Measurements from ENCODE around the gene SLC25A21. TPM values are rescaled to one million over a fixed set of nuclear protein-coding genes. Genes with fewer than 3 reads are reported as not detected.

The SLC25A21 gene
- total RNA-seq, 4 donors from 2014 or later, result 0.82 to 11.1 TPM; not detected in 2

GRCh38 chr14:36747411-36748184 lies 424.8 kb downstream of the SLC25A21 start:
- H3K4me1 ChIP-seq, result peaks cover 0 to 11% (median 0%) of the 10 kb centered on the region in 4 donors
- no peaks in the 10 kb centered on the region for H3K36me3 ChIP-seq
- no peak overlapping the region for H3K27ac ChIP-seq
- no peak overlapping the region for H3K4me3 ChIP-seq
- DNase-seq, result no peak
- H3K27me3 ChIP-seq, result no peaks in the 10 kb centered on the region
- WGBS, 2 donors (ENCODE audit: low coverage in 1 of 2), result 60 to 72% methylated on average over 7 to 8 of the region's 8 CpGs
- TF ChIP-seq EP300 (IDR thresholded peaks at IDR 0.05; ENCODE audit: low read depth), result no peak
- TF ChIP-seq CTCF (IDR thresholded peaks at IDR 0.05), result peak in 4 of 5 experiments; percentile 21 to 34 (median 26)
- TF ChIP-seq POLR2AphosphoS5 (IDR thresholded peaks at IDR 0.05), result no peak
- no peak for TF ChIP-seq POLR2A (IDR thresholded peaks at IDR 0.05)
- H3K9me3 ChIP-seq, result peaks cover 0 to 4% of the 10 kb centered on the region in 2 donors
- in situ Hi-C loops (cut with MboI; ENCODE audit: low pct_ligation_motif_present in 1 of 4, low pct_unique_long_range_greater_than_20kb in 1 of 4, low sequenced_read_pairs in 3 of 4) (no loop called here), intact Hi-C loops (cut with DNase I; ENCODE audit: low total_unique reads) (no loop called here)

- Histone ChIP-seq H3K4me3 (no peak overlapping the region), H3K27ac (no peak overlapping the region), H3K4me1 (peaks cover 0 to 11% (median 0%) of the 10 kb centered on the region in 4 donors), H3K9me3 (peaks cover 0 to 4% of the 10 kb centered on the region in 2 donors), H3K27me3 (no peaks in the 10 kb centered on the region), H3K36me3 (no peaks in the 10 kb centered on the region)
- TF ChIP-seq POLR2A (IDR thresholded peaks at IDR 0.05) (no peak), EP300 (IDR thresholded peaks at IDR 0.05; ENCODE audit: low read depth) (no peak), CTCF (IDR thresholded peaks at IDR 0.05) (no peak), POLR2AphosphoS5 (IDR thresholded peaks at IDR 0.05) (no peak)
- in situ Hi-C loops (cut with MboI; ENCODE audit: low pct_ligation_motif_present in 1 of 4, low pct_unique_long_range_greater_than_20kb in 1 of 4, low sequenced_read_pairs in 3 of 4), result no loop called here
- no peak for DNase-seq
- intact Hi-C loops (cut with DNase I; ENCODE audit: low total_unique reads), result no loop called here
Measured at GRCh38 chr14:36746872-36747271, 425.5 kb downstream of the SLC25A21 start.

- Histone ChIP-seq H3K4me1 (no peaks in the 10 kb centered on the region), H3K4me3 (no peak overlapping the region), H3K9me3 (peaks cover 0 to 4% of the 10 kb centered on the region in 2 donors), H3K27ac (no peak overlapping the region), H3K36me3 (no peaks in the 10 kb centered on the region), H3K27me3 (no peaks in the 10 kb centered on the region)
- in situ Hi-C loops (cut with MboI; ENCODE audit: low pct_ligation_motif_present in 1 of 4, low pct_unique_long_range_greater_than_20kb in 1 of 4, low sequenced_read_pairs in 3 of 4) (no loop called here), intact Hi-C loops (cut with DNase I; ENCODE audit: low total_unique reads) (no loop called here)
- WGBS, 2 donors (ENCODE audit: low coverage in 1 of 2), result 57 to 60% methylated on average over 1 of the region's 1 CpG
- no peak for DNase-seq
- TF ChIP-seq POLR2AphosphoS5 (IDR thresholded peaks at IDR 0.05) (no peak), POLR2A (IDR thresholded peaks at IDR 0.05) (no peak), CTCF (IDR thresholded peaks at IDR 0.05) (no peak), EP300 (IDR thresholded peaks at IDR 0.05; ENCODE audit: low read depth) (no peak)
Measured at GRCh38 chr14:36741858-36742257, 430.5 kb downstream of the SLC25A21 start.

- Histone ChIP-seq H3K27ac (no peak overlapping the region), H3K9me3 (no peaks in the 10 kb centered on the region), H3K27me3 (no peaks in the 10 kb centered on the region), H3K36me3 (no peaks in the 10 kb centered on the region), H3K4me1 (no peaks in the 10 kb centered on the region), H3K4me3 (no peak overlapping the region)
- no peak for DNase-seq
- WGBS, 2 donors (ENCODE audit: low coverage in 1 of 2), result 61 to 85% methylated on average over 6 to 7 of the region's 7 CpGs
- TF ChIP-seq POLR2AphosphoS5 (IDR thresholded peaks at IDR 0.05), result no peak
- intact Hi-C loops (cut with DNase I; ENCODE audit: low total_unique reads) (no loop called here), in situ Hi-C loops (cut with MboI; ENCODE audit: low pct_ligation_motif_present in 1 of 4, low pct_unique_long_range_greater_than_20kb in 1 of 4, low sequenced_read_pairs in 3 of 4) (no loop called here)
Measured at GRCh38 chr14:36738269-36738668, 434.1 kb downstream of the SLC25A21 start.
